Measurements from ENCODE around the gene CD6. TPM values are rescaled to one million over a fixed set of nuclear protein-coding genes. Genes with fewer than 3 reads are reported as not detected.

Gene CD6
- total RNA-seq, 2 donors from 2014 or later: 3.0 to 3.8 TPM

GRCh38 chr11:60935676-60936442, 35.6 kb upstream of the CD6 start:
- Histone ChIP-seq H3K36me3 (no peaks in the 10 kb centered on the region), H3K27me3 (no peaks in the 10 kb centered on the region), H3K4me1 (no peaks in the 10 kb centered on the region), H3K9ac (ENCODE audit: low read depth in 2 of 2, low read length in 2 of 2) (no peak overlapping the region), H3K27ac (no peak overlapping the region), H3K9me3 (no peaks in the 10 kb centered on the region), H3K4me3 (no peak overlapping the region)
- no peak for DNase-seq
- TF ChIP-seq CTCF (IDR thresholded peaks at IDR 0.05): no peak
- intact Hi-C loops (cut with DNase I): no loop called here

GRCh38 chr11:60936467-60937143, 34.9 kb upstream of the CD6 start:
- no peaks in the 10 kb centered on the region for H3K27me3 ChIP-seq
- H3K9me3 ChIP-seq: no peaks in the 10 kb centered on the region
- H3K36me3 ChIP-seq: no peaks in the 10 kb centered on the region
- H3K4me3 ChIP-seq: no peak overlapping the region
- H3K4me1 ChIP-seq: no peaks in the 10 kb centered on the region
- no peak overlapping the region for H3K27ac ChIP-seq
- DNase-seq: no peak
- intact Hi-C loops (cut with DNase I): no loop called here
- TF ChIP-seq CTCF (IDR thresholded peaks at IDR 0.05): no peak
- no peak overlapping the region for H3K9ac ChIP-seq (ENCODE audit: low read depth in 2 of 2, low read length in 2 of 2)

GRCh38 chr11:60937144-60937527, 34.3 kb upstream of the CD6 start:
- intact Hi-C loops (cut with DNase I): no loop called here

GRCh38 chr11:60937811-60938210, 33.7 kb upstream of the CD6 start:
- no peak for TF ChIP-seq CTCF (IDR thresholded peaks at IDR 0.05)

More at GRCh38 chr11:60937144-60937527, 34.3 kb upstream of the CD6 start:
- Histone ChIP-seq H3K4me3 (no peak overlapping the region), H3K4me1 (no peaks in the 10 kb centered on the region), H3K36me3 (no peaks in the 10 kb centered on the region), H3K27me3 (no peaks in the 10 kb centered on the region), H3K9ac (ENCODE audit: low read depth in 2 of 2, low read length in 2 of 2) (no peak overlapping the region), H3K9me3 (no peaks in the 10 kb centered on the region), H3K27ac (no peak overlapping the region)
- TF ChIP-seq CTCF (IDR thresholded peaks at IDR 0.05): no peak
- DNase-seq: no peak

GRCh38 chr11:60938500-60938899, 33.0 kb upstream of the CD6 start:
- intact Hi-C loops (cut with DNase I): no loop called here
- no peaks in the 10 kb centered on the region for H3K9me3 ChIP-seq
- H3K4me3 ChIP-seq: no peak overlapping the region
- H3K36me3 ChIP-seq: no peaks in the 10 kb centered on the region
- H3K27ac ChIP-seq: no peak overlapping the region
- DNase-seq: no peak
- H3K4me1 ChIP-seq: no peaks in the 10 kb centered on the region
- TF ChIP-seq CTCF (IDR thresholded peaks at IDR 0.05): no peak
- no peaks in the 10 kb centered on the region for H3K27me3 ChIP-seq
- no peak overlapping the region for H3K9ac ChIP-seq (ENCODE audit: low read depth in 2 of 2, low read length in 2 of 2)

More at GRCh38 chr11:60937811-60938210, 33.7 kb upstream of the CD6 start:
- DNase-seq: no peak
- Histone ChIP-seq H3K27ac (no peak overlapping the region), H3K27me3 (no peaks in the 10 kb centered on the region), H3K9ac (ENCODE audit: low read depth in 2 of 2, low read length in 2 of 2) (no peak overlapping the region), H3K4me3 (no peak overlapping the region), H3K9me3 (no peaks in the 10 kb centered on the region), H3K36me3 (no peaks in the 10 kb centered on the region), H3K4me1 (no peaks in the 10 kb centered on the region)
- intact Hi-C loops (cut with DNase I): no loop called here

Data from colonic mucosa (tissue), 4 donors.